ENCODE results near the gene ACE2. TPM values are rescaled to one million over a fixed set of nuclear protein-coding genes. Genes with fewer than 3 reads are reported as not detected.

Gene ACE2
- total RNA-seq, 1 donor from 2014 or later, result not detected

DNA sequence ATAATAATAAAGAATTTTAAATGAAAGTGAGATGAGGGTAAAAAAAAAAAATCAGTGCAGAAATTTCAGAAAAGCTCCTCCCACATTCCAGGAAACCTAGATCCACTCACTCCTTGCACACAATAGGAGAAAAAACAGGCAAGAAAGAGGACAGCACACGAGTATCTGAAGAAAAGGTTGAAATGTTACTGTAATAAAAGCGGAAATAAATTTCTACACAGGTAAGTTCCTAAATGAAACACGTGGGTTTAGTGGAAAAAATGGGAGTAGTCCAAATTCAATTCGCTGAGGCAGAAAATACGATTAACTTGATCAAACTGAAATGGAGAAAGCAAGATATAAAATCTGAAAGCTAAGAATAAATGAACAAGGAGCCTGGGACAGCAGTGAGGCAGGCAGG, 2.0 kb upstream of the ACE2 start:
- no peak for DNase-seq
- Mint-ChIP-seq H3K27me3 (ENCODE audit: unreplicated experiment) (no peaks in the 10 kb centered on the region), H3K36me3 (ENCODE audit: unreplicated experiment) (no peaks in the 10 kb centered on the region), H3K27ac (ENCODE audit: unreplicated experiment) (no peak overlapping the region), H3K9me3 (ENCODE audit: unreplicated experiment) (no peaks in the 10 kb centered on the region), H3K4me1 (ENCODE audit: low read depth, unreplicated experiment) (no peaks in the 10 kb centered on the region), H3K4me3 (ENCODE audit: unreplicated experiment) (no peak overlapping the region)
- TF ChIP-seq, protein P1, sequence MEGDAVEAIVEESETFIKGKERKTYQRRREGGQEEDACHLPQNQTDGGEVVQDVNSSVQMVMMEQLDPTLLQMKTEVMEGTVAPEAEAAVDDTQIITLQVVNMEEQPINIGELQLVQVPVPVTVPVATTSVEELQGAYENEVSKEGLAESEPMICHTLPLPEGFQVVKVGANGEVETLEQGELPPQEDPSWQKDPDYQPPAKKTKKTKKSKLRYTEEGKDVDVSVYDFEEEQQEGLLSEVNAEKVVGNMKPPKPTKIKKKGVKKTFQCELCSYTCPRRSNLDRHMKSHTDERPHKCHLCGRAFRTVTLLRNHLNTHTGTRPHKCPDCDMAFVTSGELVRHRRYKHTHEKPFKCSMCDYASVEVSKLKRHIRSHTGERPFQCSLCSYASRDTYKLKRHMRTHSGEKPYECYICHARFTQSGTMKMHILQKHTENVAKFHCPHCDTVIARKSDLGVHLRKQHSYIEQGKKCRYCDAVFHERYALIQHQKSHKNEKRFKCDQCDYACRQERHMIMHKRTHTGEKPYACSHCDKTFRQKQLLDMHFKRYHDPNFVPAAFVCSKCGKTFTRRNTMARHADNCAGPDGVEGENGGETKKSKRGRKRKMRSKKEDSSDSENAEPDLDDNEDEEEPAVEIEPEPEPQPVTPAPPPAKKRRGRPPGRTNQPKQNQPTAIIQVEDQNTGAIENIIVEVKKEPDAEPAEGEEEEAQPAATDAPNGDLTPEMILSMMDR (IDR thresholded peaks at IDR 0.05; ENCODE audit: partially characterized antibody, unreplicated experiment), result no peak

DNA sequence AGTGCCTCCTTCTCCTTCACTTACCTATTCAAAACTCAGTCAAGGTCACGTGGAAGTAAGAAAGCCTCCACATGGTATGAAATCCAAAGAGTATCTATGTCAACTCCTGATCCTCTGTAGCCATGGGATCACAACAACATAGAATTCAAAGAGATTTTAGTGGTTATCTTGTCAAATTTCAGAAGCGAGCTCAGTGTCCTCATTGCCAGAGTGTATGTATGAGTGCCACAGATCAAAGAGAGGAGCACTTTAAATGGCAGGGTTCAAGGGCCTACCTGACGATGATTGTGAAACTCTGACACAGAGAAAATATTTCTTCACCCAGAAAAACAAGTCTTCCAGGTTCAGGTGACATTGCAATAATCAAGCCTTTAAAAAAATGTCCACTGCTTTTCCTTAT, 1.2 kb upstream of the ACE2 start:
- H3K36me3 Mint-ChIP-seq (ENCODE audit: unreplicated experiment), result no peaks in the 10 kb centered on the region
- TF ChIP-seq, protein P1 (IDR thresholded peaks at IDR 0.05; ENCODE audit: partially characterized antibody, unreplicated experiment), result no peak
- H3K4me3 Mint-ChIP-seq (ENCODE audit: unreplicated experiment), result no peak overlapping the region
- H3K27ac Mint-ChIP-seq (ENCODE audit: unreplicated experiment), result no peak overlapping the region
- no peaks in the 10 kb centered on the region for H3K27me3 Mint-ChIP-seq (ENCODE audit: unreplicated experiment)
- H3K4me1 Mint-ChIP-seq (ENCODE audit: low read depth, unreplicated experiment), result no peaks in the 10 kb centered on the region
- DNase-seq, result no peak
- H3K9me3 Mint-ChIP-seq (ENCODE audit: unreplicated experiment), result no peaks in the 10 kb centered on the region

DNA sequence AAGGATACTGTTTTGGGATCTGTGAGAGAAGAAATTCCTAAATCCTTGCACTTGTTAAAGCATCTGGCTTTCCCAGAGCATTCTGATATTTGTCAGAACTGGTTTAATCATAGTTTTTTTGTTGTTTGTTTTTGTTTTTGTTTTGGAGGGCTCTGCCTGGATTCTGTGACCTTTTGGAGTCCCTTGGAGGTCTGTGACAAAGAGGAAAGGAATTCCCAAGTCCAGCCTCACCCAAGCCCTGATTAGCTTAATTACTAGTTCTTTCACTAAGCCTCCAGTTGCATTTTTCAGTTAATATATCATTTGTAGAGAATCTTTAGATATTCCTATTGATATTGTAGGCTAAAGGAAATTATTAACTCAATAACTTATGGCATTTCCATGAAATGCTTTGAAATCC, 711 bp downstream of the ACE2 start:
- Mint-ChIP-seq H3K27me3 (ENCODE audit: unreplicated experiment) (no peaks in the 10 kb centered on the region), H3K27ac (ENCODE audit: unreplicated experiment) (no peak overlapping the region), H3K4me3 (ENCODE audit: unreplicated experiment) (no peak overlapping the region), H3K36me3 (ENCODE audit: unreplicated experiment) (no peaks in the 10 kb centered on the region), H3K4me1 (ENCODE audit: low read depth, unreplicated experiment) (no peaks in the 10 kb centered on the region), H3K9me3 (ENCODE audit: unreplicated experiment) (no peaks in the 10 kb centered on the region)
- DNase-seq, result no peak
- TF ChIP-seq, protein P1 (IDR thresholded peaks at IDR 0.05; ENCODE audit: partially characterized antibody, unreplicated experiment), result no peak

DNA sequence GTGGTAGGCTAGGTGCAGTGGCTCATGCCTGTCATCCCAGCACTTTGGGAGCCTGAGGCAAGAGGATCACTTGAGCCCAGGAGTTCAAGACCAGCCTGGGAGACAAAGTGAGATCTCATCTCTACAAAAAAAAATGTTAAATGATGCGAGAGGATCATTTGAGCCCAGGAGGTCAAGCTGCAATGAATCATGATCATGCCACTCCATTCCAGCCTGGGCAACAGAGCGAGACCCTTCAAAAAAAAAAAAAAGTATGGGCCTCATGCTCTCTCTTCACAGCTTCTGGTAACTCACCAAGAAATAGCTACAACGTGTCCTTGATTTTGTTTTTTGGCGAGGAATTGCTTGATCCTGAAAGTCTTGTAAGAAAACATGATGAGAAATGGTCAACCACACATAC, 1.3 kb downstream of the ACE2 start:
- H3K27me3 Mint-ChIP-seq (ENCODE audit: unreplicated experiment), result no peaks in the 10 kb centered on the region
- H3K36me3 Mint-ChIP-seq (ENCODE audit: unreplicated experiment), result no peaks in the 10 kb centered on the region
- no peak overlapping the region for H3K4me3 Mint-ChIP-seq (ENCODE audit: unreplicated experiment)
- H3K27ac Mint-ChIP-seq (ENCODE audit: unreplicated experiment), result no peak overlapping the region
- DNase-seq, result no peak
- H3K9me3 Mint-ChIP-seq (ENCODE audit: unreplicated experiment), result no peaks in the 10 kb centered on the region
- TF ChIP-seq, protein P1 (IDR thresholded peaks at IDR 0.05; ENCODE audit: partially characterized antibody, unreplicated experiment), result no peak
- no peaks in the 10 kb centered on the region for H3K4me1 Mint-ChIP-seq (ENCODE audit: low read depth, unreplicated experiment)

DNA sequence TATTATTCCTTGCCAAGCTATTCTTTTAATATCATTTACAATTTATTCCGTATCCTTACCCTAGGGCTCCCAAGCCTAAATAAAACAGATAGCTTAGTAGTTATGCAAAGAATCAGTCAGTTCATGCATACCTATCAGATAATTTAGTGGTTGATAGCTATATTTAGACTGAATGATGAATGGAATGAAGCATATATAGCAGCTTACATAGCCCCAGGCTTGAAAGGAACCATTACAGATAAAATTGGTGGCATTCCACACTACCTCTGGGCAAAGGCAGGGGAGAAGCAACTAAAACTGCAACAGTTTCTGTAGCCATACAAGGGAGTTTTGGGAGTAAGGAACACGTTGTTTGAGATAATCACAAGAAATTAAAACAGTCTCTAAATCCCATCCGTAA, 2.7 kb downstream of the ACE2 start:
- TF ChIP-seq, protein P1 (IDR thresholded peaks at IDR 0.05; ENCODE audit: partially characterized antibody, unreplicated experiment), result no peak

More for the DNA sequence above, 2.7 kb downstream of the ACE2 start:
- Mint-ChIP-seq H3K27ac (ENCODE audit: unreplicated experiment) (no peak overlapping the region), H3K36me3 (ENCODE audit: unreplicated experiment) (no peaks in the 10 kb centered on the region), H3K27me3 (ENCODE audit: unreplicated experiment) (no peaks in the 10 kb centered on the region), H3K4me1 (ENCODE audit: low read depth, unreplicated experiment) (no peaks in the 10 kb centered on the region), H3K4me3 (ENCODE audit: unreplicated experiment) (no peak overlapping the region), H3K9me3 (ENCODE audit: unreplicated experiment) (no peaks in the 10 kb centered on the region)
- DNase-seq, result no peak
